Measurements from ENCODE around the gene COPE.
"Not testable (repeated sequence)": the region's sequence is repeated elsewhere in the genome, so short reads cannot be mapped to it uniquely, and the experiment has no call there.

COPE gene

DNA sequence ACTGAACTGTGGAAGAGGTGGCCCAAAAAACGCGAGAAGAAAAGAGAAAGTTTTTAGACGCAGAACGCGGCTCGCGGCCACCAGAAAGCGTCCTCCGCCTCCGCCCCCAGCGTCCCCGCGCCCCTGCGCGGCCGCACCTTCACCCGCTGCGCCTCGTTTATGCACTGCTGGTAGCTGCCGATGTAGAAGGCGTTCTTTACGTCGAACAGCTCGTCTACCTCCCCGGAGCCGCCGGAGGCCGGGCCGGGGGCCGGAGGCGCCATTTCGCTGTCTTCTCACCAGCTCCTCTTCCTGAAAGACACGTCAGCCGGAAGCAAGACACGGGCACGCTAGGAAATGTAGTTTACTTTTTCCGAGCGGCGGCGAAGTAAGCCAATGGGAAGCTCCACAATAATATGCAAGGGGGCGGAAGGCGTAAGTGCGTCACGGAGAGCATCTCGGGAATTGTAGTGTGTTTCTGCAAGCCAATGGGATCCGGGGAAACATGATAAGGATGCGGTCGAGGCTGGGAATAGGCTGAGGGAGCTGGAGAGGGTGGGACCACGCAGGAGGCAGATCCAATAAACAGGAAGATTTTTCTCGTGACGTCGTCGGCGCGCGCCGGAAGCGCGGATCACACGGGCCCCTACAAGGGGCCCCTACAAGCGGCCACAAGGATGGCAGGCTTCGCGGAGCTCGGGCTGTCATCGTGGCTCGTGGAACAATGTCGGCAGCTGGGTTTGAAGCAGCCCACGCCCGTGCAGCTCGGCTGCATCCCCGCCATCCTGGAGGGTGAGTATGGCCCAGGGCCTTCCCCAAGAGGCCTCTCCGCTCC is at the start of gene COPE, which contains the start of gene DDX49:
COPE (minus strand) TSS at position 302 of the 814 bp plus-strand sequence; CDS start at position 263, 39 bp downstream.
DDX49 (plus strand) TSS at position 630 of the 814 bp plus-strand sequence; CDS start at position 657, 27 bp downstream.
- peak; percentile 92 for DNase-seq

DNA sequence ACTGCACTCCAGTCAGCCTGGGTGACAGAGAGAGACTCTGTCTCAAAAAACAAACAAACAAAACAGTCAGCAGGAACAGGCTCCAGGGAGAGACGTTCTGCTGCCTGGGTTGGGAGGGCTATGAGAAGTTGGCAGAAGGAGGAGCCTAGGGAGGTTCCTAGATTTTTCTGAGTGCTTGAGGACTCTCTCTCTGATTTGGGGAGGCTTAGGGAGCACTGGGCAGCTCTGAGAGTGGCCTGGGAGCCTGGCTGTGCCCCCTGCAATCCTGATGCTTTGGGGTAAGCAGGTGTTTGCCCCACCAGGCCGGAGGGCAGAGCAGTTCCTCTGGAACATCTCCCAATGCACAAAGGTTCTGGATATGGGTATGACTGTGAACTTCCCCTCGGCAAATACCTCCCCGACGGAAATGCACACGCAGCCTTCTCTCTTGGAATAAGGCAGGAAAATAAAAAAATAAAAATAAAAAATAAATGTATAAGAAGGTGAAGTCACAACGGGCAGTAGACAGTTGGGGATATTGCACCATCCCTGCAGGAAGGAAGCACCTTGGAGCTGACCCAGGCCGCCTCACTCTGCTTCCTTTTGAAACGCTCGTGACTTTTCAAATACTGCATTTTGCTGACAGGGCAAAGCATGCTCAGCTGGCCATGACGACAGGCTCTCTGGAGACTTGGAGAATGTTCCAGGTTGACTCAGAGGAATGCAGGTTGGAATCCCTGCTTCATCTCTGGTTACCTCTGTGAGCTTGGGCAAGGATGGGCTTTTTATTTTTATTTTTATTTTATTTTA is 48.4 kb upstream of the COPE start:
- DNase-seq: peak; percentile 67

DNA sequence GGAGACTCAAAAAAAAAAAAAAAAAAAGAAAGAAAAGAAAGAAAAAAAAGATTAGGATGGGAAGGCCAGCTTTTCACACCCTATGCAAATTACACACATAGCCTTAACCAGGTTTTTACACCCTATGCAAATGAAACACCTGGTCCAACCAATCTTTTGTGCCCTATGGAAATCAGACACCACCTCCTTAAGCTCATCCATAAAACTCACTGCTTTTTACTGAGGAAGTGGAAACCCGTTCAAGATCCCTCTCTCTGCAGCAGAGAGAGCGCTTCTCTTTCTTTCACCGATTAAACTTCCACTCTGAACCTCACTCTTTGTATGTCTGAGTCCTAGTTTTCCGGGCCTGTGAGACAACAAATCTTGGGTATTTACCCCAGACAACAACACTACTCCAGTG is 47.1 kb upstream of the COPE start:
- DNase-seq: no peak

DNA sequence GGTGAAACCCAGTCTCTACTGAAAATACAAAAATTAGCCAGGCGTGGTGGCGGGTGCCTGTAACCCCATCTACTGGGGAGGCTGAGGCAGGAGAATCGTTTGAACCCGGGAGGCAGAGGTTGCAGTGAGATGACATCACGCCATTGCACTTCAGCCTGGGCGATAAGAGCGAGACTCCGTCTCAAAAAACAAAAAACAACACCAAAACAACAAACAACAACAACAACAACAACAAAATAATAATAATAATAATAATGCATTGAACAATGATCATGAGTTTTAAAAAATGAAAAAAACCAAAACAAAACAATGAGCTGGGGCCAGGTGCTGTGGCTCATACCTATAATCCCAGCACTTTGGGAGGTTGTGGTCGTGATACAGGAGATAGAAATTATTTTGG is 44.9 kb upstream of the COPE start:
- DNase-seq: no peak

DNA sequence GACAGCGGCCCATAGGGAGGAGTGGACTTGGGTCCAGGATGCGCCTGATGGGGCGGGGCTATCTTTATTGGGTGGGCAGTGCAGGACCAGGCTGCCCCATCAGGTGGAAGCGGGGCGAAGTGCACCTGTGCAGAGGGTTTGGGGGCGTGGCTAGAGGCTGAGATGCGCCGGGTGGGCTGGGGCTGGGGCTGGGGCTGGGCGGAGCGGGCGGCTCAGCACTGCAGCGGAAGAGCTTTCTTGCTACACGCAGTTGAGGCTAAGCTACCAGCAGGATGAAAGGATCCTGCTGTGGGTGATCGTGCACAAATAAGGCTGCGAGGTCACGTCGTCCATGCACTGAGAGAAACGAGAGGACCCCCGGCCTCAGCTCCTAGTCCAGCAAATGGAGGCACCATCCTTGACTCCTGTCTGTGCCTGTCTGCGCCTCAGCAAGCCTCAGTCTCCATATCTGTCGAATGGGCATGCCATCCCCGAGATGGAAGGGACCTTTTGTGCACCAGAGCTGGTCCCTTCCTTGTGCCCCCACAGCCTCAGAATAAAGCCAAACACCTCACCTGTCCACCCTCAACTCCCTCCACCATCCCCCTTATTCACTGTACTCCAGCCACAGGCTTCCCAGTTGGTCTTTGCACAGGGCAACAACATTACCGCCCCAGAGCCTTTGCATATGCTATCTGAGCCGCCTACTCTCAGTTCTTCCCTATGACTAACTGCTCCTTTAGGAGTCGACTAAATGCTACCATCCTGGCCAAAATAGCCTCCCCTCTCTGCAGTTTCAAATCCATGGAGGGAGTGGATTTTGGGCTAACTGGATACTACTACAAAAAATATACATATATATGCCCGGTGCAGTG is 42.8 kb upstream of the COPE start:
- no peak for DNase-seq

DNA sequence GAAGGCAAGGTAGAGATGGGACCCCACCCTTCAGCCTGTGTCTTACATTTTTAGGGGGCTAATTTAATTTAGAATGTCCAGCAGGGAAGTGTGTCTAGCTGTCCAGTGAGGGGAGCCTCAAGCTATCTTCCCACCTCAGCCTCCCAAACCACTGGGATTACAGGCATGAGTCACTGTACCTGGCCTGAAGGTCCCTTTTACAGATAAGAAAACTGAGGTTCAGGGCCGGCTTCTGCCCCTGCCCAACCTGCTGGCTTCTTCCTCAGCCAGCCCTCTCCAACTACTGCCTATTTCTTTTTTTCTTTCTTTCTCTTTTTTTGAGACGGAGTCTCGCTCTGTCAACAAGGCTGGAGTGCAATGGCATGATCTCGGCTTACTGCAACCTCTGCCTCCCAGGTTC is 41.2 kb upstream of the COPE start:
- DNase-seq: no peak

DNA sequence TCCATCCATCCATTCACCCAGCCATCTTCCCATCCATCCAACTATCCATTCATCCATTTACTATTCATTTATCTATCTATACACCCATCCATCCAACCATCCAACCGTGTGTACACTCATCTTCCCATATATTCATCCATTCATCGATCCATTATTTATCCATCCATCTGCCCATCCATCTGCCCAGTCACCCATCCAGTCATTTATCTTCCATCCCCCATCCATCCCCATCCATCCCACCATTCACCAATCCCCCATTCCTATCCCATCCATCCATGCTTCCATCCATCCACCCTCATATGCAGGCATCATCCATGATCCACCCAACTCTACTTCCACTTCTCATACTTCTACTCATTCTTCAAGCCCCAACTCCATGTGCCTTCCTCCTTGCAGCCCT is 35.9 kb upstream of the COPE start:
- no peak for DNase-seq

DNA sequence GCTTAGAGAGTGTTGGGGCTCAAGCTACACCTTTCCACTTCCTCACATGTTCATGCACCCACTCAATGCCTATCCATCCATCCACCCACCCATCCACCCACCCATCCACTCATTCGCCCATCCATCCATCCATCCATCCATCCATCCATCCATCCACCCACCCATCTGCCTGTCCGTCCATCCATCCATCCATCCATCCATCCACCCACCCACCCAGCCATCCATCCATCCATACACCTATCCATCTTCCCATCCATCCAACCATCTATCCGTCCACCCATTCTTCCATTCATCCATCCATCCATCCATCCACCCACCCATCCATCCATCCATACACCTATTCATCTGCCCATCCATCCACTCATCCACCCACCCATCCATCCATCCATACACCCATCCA is 34.9 kb upstream of the COPE start:
- no peak for DNase-seq

DNA sequence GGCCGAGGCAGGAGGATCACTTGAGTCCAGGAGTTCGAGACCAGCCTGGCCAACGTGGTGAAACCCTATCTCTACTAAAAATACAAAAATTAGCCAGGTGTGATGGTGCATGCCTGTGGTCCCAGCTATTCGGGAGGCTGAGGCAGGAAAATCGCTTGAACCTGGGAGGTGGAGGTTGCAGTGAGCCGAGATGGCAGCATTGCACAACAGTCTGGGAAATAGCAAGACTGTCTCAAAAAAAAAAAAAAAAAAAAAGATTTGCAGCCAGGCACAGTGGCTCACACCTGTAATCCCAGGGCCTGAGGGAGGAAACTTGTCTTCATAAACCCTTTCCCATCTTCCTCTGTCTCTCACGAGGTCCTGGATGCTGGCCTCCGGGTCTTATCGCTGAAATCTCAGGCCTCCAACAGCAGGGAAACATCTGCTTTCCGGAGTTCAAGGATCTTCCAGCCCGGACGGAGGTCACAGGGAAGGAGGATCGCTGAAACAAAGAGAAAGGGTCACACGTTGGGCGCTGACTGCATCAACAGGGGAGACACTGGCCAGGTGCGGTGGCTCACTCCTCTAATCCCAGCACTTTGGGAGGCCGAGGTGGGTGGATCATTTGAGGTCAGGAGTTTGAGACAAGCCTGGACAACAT is 33.3 kb upstream of the COPE start:
- DNase-seq: not testable (repeated sequence)

DNA sequence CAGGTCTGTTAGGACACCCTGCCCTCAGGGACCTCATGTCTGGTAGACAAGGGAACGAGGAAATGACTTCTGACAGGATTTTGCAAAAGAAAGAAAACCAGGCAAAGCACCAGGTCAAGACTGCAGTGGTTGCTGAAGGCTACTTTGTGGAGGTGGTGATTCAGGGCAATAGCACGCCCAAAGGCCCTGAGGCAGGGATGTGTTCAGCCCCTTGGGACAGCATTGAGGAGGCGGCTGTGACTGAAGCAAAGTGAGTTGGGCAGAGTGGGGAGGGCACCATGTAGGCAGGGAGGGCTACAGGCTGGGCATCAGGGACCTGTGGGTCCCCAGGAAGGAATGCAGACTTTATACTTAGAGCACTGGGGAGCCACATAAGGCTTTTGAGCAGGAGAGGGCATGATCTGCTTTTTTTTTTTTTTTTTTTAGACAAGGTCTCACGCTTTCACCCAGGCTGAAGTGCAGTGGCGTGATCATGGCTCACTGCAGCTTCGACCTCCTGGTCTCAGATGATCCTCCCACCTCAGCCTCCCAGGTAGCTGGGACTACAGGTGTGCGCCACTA is 32.6 kb upstream of the COPE start:
- no peak for DNase-seq

DNA sequence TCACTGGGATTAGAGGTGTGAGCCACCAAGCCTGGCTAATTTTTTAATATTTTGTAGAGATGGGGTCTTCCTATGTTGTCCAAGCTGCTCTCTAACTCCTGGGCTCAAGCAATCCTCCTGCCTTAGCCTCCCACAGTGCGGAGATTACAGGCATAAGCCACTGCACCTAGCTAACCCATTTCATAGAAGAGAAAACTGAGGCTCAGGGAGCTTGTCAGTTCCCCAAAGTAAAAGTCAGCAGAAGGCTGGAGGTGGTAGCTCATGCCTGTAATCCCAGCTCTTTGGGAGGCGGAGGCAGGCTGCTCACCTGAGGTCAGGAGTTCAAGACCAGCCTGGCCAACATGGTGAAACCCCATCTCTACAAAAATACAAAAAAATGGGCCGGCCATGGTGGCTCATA is 30.7 kb upstream of the COPE start:
- no peak for DNase-seq

DNA sequence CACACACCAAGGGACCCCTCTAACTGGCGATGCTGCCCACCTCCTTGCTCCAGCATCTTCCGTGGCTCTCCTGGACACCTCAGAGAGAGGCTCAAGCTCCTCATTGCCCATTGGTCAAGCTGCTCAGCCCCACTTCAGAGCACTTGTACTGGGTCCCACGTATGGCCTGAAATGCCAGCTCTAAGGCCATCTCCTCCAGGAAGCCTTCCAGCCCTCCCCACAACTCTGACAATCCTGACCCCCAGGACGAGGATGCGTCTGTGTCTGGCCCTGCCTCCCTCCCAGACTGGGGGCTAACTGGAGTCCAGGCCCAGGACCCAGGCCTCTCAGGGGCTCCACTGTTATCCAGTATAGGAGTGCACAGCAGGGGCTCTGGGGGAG is 29.8 kb upstream of the COPE start:
- no peak for DNase-seq

DNA sequence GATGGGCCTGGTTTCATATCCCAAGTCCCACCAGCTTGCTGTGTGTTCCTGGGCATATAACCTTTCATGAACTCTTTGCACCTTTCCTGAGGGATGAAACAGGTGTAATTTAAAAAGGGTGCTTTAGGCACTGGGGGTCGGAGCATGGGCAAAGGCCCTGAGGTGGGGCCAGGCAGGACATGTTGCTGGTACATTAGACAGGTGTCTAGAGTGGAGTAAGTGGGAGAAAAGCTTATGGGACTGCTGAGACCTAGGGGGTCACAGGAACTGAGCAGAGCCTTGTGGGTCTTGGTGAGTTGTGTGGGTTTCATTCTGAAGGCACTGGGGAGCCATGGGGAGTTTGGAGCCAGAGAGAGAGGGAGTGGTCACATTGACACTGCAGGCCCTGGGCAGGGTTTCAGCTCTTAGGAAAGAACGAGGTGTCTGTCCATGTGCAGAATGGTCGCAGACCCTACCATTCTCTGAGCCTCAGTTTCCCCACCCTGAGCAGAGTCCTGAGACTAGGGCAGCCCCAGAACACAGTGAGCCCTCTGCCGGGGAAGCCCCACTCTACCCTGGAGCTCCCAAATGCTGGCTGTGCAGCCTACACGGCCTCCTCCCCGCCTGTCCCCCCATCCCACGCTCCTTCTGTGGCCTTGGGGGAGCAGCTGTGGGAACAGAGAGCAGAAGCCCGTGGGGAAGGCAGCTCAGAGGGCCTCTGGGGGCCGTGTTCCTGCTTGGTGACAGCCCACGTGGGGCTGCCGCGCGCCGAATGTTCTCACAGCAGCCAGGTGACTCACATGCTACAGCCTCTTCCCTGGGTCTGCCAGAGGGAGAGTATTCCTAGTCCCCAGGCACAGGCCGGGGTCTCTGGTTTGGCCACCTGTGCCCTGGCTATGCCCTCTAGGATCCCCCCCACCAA is 29.1 kb upstream of the COPE start:
- no peak for DNase-seq

DNA sequence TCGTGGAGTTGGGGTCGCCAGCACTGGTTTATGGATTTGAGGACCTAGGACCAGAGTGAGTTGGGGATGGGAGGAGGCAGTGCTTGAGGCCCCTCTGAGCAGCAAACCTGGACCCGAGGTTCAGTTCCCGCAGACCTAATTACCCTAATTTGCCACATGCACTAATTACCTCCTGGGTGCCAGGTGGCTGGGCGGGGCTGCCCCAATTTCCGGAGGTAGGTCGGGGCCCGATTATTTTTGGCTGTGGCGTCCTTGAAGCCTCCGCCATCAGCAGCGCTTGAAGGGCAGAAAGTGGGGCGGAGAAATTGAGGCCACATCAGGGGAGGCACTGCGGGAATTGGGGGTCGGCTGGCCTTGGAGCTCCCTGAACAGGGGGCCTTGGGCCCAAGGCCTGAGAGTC is 27.7 kb upstream of the COPE start:
- no peak for DNase-seq

DNA sequence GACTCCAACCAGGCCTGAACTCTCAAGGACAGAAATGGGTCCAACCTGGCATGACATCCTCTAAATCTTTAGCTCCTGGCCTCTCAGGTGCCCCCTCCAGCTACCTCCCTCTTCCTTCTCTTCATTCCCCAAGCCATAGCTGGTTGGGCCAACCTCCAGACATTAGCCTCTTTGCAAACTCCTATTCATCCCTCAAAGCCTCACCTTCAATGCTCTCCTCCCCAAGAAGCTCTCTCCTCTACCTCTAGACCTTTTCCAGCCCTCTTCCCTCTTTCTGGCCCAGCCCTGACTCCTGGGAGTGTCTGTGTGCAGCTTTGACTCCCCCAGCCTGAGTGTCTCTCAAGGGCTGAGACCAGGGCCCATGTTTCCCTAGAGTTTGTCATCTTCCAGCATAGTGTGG is 27.1 kb upstream of the COPE start:
- no peak for DNase-seq

DNA sequence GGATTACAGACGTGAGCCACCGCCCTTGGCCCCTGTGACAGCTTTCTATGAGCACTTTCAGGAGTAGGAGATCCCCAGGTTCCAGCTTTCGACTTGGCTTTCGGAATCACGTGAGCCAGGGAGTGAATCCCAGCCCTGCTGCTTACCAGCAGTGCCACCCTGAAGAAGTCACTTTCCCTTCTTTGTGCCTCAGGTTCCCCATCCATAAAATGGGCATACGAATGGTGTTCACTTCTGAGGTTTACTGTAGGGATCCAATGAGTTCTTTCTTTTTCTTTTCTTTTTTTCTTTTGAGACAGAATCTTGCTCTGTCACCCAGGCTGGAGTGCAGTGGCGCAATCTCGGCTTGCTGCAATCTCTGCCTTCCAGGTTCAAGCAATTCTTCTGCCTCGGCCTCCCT is 26.1 kb upstream of the COPE start:
- DNase-seq: no peak

DNA sequence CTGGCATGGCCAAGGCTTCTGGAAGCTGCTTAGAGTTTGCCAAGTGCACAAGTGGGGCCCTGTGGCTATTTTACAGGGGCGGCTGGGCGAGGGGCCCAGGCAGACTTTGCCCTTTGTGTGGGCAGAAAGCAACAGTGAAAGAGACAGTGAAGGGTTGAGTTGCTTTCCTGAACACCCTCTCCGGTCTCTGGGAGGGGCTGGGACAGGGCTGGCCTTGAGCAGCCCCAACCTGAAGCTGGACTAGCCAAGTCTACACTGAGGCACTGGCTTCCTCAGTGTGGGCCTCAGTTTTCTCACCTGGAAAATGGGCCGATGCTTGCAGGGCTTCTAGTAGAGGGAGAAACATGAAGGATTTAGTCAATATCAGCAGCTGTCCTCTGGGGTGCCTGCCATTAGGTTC is 24.3 kb upstream of the COPE start:
- no peak for DNase-seq

DNA sequence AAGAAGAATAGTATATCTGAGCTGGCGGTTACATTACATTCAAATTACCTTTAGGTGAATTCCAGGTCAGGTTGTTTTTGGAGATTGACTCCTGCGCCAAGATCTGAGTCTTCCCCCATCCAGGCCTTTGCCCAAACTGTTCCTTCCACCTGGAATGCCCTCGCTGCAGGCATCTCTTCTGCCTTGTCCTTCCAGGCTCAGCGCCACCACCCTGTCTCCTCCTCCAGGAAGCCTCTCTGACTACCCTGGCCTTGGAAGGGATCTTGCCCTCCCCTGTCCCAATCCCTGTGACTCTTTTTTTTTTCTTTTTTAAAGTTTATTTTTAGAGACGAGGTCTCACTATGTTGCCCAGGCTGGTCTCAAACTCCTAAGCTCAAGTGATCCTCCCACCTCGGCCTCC is 23.5 kb upstream of the COPE start:
- no peak for DNase-seq

DNA sequence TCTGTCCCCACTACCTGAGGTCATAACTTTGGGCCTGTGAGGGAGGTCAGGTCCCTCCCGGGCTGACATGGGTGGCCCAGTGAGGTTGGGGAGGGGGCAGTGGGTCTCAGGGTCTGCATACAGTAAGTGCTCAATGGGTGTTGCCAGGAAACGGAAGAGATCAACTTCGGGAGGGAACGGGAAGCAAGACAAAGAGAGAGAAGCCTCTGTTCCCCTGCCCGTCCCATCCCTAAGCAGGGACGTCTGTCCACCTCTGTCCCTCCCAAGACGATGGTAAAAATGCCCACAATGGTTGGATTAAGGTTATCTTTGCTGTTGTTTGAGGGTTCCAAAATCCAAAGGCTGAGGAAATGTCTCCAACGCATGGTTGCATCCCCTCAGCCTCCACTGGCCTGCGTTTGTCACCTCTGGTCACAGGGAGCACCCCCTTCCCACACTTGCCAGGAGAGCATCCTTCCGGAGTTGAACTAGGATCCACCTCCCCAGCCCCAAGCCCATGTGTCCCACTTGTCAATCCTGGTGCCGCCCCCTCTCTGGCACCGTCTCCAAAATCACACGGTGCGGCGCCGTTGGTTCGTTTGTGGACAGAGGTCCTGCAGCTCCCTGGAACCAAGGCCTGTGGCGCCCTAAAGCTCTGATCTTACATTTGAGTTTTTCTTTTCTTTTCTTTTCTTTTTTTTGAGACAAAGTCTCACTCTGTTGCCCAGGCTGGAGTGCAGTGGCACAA is 22.6 kb upstream of the COPE start:
- DNase-seq: no peak

DNA sequence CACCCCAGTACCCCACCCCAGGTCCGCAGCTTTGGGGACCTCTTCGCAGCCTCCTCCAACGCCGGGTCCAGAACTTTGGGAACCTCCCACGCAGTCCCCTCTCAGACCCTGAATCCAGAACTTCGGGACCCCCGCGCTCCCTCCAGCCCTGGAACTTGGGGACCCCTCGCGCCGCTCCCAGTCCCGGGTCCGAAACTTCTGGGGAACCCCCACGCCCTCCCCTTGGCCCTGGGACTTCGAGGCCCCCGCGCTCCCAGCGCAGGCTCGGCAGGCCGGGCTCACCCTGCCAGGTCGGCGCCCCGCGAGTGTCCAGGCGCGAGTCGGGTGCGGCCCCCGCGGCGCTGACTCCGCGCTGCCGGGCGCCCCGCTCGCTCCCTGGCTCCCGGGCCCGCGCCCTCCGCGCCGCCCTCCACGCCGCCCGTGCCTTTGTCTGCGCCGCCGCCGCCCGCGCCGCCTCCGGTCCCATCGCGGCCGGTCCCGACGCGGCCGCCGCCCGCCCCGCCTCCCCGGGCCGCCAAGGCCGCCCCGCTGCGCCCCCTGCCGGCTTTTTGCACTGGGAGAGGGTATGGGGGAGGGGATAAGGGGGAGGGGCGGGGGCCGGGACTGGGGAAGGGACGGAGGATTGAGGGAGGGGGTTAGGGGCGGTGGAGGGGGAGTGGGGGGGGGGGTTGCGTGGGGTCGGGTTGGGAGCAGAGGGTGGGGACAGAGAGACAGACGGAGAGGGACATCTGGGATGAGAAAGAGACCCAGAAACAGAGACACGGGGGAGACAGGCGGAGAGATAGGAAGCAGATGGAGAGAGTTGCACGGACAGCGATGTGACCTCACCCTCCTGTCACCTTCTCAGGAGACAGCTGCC is 21.8 kb upstream of the COPE start, which contains the start of gene HOMER3:
HOMER3 (minus strand) TSS at position 449 of the 859 bp plus-strand sequence. CDS start 2,235 bp downstream, outside the sequence.
- DNase-seq: no peak
